NCI-H82 treated with DMSO at 0.1 percent for 48 hours (cell line): Measurements from ENCODE around the gene PURA.

Source experiments
- DNase-seq: peaks from one replicate; lab custom pipeline; 2025; ENCODE audit not compliant: unreplicated experiment; lab: John Stamatoyannopoulos, UW

The PURA gene

DNA sequence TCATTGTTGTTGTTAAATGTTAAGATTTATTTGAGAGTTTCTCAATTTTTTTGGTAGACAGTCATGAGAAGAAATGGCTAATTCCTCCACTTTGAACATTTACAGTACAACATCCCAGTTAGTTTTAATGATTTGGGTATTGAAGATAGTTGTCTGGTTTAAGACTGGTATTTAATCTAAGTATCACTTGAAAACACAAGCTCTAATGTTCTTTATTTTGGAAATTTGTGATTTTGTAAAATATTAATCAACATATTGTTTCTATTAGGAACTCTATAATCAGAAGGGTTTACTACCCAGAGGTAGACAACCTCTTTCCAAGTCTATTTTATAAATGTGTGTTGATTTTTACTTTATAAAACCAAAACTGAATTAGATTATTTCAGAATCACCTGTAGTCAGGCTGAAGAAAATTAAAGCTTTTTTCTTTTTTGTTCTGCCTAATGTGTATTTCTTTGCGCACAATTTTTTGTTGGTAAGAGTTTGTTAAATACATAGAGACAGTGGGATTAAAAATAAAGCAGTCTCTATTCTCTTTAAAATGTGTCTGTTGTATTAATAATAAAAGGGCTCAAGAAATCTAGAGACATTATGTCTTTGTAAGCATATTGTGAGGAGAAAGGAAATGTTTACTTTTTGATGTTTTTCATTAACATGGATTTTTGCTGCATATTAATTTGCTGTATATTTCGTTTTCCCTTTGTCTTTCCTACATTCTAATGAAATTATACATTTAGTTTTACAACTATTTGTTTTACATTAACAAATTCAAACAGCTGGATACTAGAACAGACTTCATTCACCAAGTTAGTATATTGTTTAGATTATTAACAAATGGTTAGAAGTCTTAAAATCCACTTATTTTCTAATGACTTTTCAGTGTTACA lies 3.9 kb upstream of the PURA start:
- no peak for DNase-seq

DNA sequence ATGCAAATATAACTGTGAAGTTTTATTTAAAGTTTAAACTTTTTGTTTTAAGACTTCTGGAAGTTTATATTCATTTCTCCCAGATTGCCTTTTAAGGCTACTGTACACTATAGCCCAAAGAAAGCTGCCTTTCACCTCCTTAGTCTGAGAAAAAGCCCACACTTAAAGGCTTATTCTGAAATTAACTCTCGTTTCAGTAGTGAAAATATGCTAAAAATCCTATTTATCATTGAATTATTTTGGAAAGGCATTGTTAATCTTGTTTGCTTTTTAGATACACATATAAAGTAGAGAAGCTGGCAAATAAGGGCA lies 3.3 kb upstream of the PURA start:
- DNase-seq = no peak

GRCh38 chr5:140111011-140111858 lies 2.7 kb upstream of the PURA start:
- DNase-seq = no peak

DNA sequence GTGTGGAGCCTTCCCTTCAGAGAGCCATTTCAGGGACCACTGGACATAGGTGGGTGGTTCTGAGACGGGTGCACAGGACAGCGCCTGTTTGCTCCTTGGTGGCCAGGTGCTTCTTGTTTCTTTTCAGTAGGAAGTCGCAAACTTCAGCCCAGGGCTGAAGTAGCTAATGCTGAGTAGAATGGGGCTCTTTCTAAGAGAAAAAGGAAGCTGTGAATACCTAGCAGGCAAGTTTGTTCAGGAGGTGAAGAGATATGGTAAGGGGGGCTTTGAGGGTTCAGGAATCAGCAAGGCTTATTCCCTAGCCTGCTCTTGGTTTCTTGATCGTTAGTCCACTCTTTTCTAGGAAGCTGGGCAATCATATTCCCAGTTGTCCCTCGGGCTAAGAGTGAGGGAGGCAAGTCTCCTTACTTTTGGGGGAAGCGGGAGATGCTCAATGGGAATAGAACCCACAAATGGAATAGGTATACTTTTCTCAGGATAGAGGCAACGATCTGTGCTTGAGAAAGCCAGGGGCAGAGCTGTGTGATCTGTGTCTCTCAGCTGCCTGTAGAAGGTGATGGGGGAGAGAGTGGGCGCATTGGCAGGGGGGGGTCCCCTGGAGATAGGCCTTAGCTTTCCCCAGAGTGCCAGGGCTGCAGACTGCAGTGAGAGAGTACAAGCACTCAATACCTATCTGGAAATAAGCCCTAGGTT lies 1.9 kb upstream of the PURA start:
- DNase-seq = no peak

DNA sequence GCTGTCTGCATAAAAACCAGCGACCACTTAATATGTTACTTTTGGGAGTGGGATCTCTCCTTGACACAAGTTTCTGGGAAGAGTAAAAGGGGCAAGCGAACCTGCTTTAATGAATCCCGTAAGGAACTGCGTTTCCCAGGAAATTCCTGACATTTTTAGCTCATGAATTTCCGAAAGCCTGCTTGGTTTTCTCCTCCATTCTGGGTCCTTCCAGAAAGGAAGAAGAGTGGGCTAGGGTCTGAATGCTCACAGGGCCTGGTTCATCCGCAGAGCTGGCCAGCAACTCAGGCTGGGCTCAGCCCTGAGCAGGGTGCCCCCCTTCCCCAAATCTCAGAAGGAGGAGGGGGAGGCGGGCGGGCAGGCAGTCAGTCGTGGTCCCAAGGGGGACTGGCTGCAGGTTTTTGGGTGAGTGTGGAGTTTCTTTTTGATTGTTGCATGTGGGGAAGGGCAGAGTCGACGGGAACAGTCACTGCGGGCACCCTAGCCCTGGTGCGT lies 1.2 kb upstream of the PURA start:
- no peak for DNase-seq

DNA sequence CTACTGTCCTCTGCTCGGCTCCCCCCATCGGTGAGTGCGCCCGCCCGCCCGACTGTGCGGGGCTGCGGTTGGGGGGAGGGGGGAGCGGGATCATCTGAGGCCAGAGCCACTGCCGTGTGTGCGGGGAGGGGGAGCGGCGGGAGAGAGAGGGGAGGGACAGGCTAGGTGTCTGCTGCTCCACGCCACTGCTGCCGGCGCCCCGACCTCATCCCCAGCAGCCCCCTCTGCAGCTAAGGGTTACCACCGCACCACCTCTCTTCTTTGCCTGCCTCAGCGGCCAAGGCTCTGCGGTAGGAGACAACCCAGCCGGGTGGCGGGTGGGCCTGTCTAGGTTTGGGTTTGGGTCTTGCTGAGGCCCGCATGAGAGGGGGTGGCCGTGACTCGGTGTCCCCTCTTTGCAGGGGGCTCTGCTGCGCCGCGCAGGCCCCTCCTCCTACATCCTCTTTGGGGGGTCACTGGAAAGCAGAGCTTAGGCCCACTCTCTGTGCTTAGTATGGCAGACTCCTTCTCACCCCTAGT lies 670 bp upstream of the PURA start:
- DNase-seq = no peak

DNA sequence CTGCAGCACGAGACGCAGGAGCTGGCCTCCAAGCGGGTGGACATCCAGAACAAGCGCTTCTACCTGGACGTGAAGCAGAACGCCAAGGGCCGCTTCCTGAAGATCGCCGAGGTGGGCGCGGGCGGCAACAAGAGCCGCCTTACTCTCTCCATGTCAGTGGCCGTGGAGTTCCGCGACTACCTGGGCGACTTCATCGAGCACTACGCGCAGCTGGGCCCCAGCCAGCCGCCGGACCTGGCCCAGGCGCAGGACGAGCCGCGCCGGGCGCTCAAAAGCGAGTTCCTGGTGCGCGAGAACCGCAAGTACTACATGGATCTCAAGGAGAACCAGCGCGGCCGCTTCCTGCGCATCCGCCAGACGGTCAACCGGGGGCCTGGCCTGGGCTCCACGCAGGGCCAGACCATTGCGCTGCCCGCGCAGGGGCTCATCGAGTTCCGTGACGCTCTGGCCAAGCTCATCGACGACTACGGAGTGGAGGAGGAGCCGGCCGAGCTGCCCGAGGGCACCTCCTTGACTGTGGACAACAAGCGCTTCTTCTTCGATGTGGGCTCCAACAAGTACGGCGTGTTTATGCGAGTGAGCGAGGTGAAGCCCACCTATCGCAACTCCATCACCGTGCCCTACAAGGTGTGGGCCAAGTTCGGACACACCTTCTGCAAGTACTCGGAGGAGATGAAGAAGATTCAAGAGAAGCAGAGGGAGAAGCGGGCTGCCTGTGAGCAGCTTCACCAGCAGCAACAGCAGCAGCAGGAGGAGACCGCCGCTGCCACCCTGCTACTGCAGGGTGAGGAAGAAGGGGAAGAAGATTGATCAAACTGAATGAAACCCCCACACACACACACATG lies 654 bp downstream of the PURA start:
- DNase-seq = no peak

- DNase-seq = no peak
These were observed 1.2 kb downstream of the PURA start for GRCh38 chr5:140115186-140115500.

GRCh38 chr5:140116716-140117115 lies 2.8 kb downstream of the PURA start:
- DNase-seq = no peak

DNA sequence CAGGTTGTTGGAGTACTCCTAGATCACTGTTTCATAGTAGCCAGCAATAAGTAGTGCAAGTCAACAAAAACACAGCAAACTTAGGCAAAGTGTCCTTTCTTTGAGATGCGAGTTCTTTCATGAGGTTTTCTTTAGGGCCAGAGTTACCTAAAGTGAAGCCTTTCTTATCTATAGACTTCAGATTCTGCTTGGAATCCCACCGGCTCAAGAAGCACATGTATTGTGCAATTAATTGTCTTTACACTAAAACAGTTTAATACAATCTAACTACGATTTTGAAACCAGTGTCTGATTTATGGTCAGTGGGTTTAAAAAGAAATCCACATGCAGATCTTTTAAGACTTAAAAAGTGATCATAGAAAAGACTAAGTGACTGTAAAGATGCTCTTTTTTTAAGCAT lies 3.6 kb downstream of the PURA start:
- DNase-seq = no peak

GRCh38 chr5:140118302-140118936 lies 4.5 kb downstream of the PURA start:
- no peak for DNase-seq

DNA sequence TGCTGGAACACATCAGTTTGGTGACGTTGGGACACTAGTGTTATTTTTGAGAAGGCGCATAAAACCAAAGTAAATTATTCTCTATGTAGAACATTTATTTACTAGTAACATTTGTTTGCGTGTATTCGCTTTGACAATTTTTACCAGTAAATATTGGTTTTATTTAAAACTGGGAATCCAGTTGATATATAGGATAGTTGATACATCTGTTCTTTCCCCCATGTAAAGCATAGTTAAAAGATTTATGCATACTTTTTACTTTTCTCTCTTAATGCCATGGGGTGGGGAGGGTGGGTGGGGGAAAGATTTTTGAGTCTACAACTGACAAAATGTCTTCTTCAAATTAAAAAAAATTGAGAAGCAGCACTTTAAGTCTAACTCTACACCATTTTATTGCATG lies 11.7 kb downstream of the PURA start, which contains the start of gene IGIP:
Gene IGIP (plus strand): TSS at position 301 of the 400 bp plus-strand sequence. CDS start 2,540 bp downstream, outside the sequence.
- DNase-seq = no peak

- no peak for DNase-seq
These were observed 12.6 kb downstream of the PURA start for GRCh38 chr5:140126315-140127012.

- no peak for DNase-seq
These were observed 14.5 kb downstream of the PURA start for GRCh38 chr5:140128376-140128775.

DNA sequence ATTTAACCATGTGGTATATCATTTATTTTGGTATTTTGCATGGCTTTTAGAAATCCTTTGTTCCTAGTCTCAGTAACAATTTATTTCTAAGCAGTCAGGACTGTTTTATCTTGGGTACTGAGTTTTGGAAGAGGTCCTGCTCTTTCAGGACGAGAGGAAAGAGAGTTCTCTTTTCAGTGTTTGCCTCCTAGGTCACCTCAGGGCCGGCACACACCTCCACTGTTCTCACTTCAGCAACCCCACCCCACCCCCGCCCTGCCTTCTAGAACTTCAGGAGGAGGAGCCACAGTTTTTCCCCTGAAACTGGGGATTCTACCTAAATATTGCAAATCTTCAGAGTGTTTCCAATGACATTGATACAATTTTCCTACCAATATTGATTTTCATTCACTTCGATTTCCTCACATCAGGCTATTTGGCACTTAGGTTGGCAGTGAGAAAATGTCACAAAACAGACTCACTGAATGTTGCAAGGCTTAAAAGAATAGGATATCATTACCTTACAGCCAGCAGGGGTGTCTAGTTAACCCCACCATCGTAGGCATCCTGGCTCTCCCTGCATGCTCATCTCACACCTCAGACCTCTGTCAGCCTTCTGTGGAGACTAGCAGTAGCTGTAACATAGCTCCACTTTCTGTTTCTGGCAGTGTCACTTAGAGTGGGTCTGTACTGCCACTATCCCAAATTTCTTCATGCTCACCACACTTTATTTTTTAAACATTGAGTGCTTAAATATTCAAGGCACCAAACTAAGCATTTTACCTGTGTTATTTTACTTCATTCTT lies 17.2 kb downstream of the PURA start:
- no peak for DNase-seq

- no peak for DNase-seq
These were observed 18.1 kb downstream of the PURA start for GRCh38 chr5:140131967-140132409.

GRCh38 chr5:140133514-140134167 lies 19.7 kb downstream of the PURA start:
- no peak for DNase-seq
